Fibroblast of lung (primary cell): ENCODE data around the gene ZGPAT.

Source experiments
- EZH2 ChIP-seq: IDR thresholded peaks from 2 replicates; pipeline ENCODE4 v1.5.1; 2012; ENCODE audit warnings: low read length, control low read depth, mild to moderate bottlenecking; ENCODE audit errors: missing control alignments
- TF ChIP-seq, protein P1 (sequence below), 2 donors: IDR thresholded peaks in 1 of 2; conservative IDR thresholded peaks in 1 of 2; 1 replicate in 1 of 2; 2 replicates in 1 of 2; pipeline ENCODE4 v1.5.1; 2011 to 2012; ENCODE audit warnings: low read length in 2 of 2, control low read depth in 1 of 2, inconsistent platforms in 1 of 2, low read depth in 1 of 2, mild to moderate bottlenecking in 1 of 2

GRCh38 chr20:63758152-63758551, 50.3 kb downstream of the ZGPAT start:
- TF ChIP-seq, protein P1, sequence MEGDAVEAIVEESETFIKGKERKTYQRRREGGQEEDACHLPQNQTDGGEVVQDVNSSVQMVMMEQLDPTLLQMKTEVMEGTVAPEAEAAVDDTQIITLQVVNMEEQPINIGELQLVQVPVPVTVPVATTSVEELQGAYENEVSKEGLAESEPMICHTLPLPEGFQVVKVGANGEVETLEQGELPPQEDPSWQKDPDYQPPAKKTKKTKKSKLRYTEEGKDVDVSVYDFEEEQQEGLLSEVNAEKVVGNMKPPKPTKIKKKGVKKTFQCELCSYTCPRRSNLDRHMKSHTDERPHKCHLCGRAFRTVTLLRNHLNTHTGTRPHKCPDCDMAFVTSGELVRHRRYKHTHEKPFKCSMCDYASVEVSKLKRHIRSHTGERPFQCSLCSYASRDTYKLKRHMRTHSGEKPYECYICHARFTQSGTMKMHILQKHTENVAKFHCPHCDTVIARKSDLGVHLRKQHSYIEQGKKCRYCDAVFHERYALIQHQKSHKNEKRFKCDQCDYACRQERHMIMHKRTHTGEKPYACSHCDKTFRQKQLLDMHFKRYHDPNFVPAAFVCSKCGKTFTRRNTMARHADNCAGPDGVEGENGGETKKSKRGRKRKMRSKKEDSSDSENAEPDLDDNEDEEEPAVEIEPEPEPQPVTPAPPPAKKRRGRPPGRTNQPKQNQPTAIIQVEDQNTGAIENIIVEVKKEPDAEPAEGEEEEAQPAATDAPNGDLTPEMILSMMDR (conservative IDR thresholded peaks at IDR 0.05 in 1 of 2, IDR thresholded peaks at IDR 0.05 in 1 of 2; ENCODE audit: low read depth in 1 of 2, low read length in 2 of 2), result no peak
- no peak for TF ChIP-seq EZH2
